GM18870 (cell line): ENCODE data around the gene RSPH9.

Experiments used
- ATAC-seq: cut with Tn5 transposase; IDR thresholded peaks from one replicate; pipeline ENCODE4 v1.9.1; 2021; ENCODE audit warnings: moderate library complexity; ENCODE audit not compliant: unreplicated experiment

The RSPH9 gene

DNA sequence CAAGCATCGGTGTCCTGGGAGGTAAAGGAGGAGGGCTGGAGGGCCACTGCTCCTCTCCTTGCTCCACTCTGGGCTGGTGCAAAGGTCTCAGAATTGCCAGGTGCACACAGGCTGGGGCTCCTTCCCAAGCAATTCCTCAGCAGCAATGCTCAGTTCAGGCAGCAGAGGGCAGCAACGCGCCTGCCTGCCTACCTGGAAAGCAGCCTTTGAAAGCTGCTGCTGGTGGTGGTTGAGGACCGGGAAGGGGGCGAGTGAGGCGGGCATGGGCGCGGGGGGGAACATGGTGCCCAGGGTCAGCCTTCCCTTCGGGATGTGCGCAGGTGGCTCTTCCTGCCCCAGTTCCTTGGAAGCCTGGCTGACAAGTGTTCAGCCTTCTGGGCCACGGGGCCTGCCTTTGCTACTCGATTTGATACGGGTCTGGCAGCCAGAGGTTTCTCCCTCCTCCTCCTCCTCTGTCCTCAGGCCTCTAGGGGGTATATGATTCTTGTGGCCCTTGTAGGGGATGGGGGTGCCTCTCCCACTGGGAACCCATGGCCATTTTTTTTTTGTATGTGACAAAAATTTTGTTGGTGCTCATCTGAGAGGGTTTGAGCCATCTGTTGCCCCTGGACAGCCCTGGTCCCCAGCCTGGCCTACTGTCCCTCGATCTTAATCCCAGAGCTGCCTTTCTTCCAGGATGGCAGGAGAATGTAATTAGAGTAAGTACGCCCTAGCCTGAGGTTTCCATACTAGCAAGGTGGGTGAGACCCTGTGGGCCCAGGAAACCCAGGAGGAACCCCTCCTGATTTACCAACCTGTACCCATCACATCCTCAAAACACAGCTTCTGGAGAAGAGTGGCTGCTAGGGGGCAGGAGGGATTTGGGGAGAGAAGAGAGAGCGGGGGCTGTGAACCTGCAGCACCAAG is 22.7 kb downstream of the RSPH9 start:
- no peak for ATAC-seq

DNA sequence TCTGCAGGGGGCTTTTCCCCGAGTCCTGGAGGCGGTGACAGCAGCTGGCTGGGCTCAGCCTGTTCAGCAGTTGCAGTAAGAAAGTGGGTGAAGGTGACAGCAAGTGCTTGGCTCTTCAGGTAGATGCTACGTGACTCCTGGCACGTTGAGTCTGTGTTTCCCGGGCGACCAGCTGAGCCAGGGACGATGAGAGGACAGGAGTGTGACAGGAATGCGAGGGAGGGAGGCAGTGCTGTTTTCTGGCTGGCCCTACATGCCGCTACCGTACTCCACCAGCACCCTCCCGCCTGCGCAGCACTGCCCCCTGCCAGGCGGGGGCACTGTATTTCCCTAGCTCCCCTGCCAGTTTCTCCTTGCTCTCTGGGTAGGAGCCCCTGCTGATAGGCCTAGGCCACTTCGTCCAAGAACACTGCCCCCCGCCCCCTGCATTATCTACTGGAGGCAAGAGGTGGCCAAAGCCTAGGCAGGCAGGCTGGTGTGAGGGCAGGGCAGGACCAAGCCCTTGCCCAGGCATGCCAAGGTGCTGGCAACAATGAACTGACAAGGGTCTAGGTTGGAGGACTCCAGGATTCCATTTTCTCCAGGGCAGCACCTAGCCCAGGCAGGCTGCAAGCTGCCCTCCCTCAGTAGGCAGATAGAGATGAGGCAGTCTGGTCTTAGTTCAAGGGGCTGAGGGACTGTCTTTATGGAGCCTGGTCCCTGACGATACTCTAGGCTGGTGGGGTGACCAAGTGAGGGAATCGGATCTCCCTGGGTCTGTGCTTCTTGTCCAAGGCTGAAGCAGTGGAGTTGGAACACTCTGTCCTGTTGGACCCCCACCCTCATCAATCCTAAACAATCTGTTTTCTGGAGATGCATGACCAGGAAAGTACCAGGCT is 23.6 kb downstream of the RSPH9 start:
- ATAC-seq = no peak

DNA sequence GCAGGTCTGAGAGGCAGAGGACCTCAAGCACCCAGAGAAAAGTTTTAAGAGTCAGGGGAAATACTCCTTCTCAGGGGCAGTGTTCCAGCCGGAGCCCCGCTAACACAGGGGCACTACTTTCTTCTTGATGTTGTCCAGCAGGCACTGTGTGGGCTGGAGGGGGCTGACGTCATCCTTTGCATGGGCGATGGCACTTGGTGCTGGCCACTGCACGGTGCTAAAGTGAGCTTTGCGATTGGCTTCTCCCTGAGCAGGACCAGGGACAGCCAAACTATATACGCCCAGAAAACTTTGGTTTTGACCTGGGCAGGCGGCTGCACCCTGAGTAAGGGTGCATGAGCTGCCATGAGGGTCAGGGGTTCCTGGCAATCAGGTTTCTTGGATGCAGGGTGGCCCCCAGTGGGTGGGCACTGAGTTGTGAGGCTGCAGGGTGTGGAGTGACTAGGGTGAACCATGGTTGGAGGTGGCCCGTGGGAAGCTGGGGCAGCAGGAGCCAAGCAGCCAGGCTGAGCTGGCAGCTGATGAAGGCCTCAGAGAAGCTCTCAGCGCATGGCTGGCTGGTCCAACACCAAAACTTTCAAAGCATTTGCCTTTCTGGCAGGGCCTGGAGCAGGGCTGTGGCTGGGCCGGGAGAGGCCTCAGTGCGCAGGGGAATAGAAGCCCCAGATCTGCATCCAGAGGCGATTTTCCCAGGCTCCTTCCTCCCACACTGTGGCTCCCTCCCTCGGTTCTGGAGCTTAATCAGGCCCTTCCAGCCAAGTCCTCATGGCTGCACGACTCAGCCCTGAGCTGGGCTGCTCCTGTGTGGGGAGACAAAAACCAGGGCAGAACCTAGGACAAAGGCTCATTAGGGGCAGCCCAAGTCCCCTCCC is 24.4 kb downstream of the RSPH9 start:
- ATAC-seq = no peak

DNA sequence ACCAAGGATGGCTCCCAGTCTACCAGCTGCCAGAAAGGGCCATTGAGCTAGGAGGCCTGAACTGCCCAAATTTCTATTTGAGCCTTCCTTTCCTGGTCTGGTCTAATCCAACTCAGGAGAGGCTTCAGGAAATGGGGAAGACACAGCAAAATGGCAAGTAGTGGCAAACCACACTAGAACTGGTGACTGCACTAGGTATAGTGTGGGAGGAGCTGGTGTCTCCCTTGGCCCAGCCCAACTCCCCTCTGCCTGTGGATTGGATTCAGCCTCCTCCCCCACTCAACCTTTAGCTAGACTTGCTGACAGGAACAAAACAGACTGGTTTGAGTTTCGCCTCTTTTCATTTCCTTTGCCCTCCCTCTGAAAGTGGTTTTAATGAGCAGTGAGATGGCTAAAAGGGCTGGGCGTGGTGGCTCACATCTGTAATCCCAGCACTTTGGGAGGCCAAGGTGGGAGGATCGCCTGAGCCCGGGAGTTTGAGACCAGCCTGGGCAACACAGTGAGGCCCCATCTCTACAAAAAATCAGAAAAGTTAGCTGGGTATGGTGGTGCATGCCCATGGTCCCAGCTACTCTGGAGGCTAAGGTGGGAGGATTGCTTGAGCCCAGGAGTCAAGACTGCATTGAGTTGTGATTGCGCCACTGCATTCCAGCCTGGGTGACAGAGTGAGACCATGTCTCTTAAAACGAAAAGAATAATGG is 25.2 kb downstream of the RSPH9 start:
- ATAC-seq = no peak

DNA sequence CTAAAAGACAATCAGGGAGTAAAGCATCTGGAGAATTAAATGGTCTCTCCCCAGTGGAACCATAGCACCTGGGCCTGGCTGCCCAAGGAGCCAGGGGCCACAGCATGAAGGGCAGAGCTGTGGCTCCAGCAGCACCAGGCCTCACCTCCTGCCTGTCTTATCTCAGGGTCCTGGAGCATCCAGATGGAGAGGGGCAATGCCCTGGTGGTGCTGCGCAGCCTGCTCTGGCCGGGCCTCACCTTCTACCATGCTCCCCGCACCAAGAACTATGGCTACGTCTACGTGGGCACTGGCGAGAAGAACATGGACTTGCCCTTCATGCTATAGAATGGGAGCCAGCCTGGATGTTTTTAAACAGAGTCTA is 25.8 kb downstream of the RSPH9 start:
- ATAC-seq = no peak

DNA sequence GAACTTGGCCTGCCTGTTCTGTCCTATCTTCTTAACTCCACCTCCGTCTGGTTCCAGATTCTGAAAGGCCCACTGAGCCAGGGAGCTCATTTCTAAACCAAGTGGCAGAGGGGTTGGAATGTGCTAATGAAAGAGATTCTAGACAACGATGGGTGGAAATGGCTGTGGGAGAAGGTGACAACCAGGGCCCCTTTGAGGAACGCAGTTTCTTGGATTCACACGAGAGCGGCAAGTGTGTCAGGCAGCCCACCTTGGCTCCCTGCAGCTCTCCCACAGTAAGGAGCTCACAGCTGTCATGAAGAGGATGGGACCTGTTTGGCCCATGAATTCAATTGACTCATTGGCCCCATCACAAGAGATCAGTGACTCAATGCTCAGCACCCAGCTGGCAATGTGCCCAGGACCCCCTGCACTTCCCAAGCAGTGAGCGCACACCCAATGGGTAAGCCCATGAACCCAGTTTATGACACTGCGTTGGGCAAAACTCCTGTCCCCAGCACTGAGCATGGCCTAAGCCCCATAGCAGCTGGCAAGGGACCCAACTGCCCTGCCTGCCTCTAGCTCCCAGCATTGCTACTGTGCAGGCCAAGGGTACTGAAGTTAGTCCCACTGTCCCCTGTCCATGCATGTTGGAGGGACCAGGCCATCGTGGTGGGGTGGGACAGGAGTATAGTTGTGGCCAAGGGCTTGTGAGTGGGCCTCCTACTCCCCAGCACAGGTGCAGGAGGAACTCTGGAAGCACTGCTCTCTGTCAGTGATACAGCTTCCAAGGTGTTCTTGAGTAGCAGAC is 26.4 kb downstream of the RSPH9 start:
- no peak for ATAC-seq

DNA sequence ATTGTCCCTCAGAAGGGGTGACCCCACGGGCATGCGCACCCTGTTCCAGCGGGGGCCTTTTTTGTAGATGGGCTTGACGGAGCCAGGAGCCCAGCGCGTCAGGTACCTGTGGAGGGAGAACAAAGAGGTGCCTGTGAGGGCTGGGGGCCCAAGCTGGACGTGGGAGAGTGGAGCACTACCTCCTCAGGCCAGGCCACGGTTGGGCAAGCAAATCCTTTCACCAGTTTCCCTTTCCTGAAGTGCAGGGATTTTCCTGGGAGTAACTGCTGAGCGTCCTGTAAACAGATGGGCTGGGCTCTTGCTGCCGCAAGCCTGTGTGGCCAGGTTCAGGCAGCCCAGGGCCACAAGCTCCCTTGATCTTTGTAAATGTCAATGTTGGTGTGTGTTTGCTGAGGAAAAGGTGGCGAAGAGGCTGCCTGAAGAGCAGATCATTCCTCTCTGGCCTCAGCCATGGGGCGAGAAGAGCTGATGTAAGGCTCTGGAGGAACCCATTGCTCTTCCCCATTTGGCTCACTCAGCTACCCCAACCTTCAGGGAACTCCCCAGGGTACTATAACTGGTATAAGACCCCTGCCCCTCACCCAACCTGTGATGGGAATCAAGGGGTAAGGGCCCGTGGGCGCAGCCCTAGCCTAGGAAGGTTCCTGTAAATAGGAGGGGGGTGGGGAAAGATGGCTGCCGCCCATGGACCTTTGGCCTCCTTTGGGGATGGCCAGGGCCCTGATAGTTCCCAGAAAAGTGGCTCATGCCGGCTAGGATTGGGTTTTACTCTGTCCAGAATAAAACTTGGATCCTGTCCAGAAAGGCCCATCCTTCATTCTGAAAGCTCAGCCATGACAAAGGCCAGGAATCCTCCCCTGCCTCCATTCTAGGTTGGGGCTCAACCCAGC is 27.2 kb downstream of the RSPH9 start:
- ATAC-seq = no peak

DNA sequence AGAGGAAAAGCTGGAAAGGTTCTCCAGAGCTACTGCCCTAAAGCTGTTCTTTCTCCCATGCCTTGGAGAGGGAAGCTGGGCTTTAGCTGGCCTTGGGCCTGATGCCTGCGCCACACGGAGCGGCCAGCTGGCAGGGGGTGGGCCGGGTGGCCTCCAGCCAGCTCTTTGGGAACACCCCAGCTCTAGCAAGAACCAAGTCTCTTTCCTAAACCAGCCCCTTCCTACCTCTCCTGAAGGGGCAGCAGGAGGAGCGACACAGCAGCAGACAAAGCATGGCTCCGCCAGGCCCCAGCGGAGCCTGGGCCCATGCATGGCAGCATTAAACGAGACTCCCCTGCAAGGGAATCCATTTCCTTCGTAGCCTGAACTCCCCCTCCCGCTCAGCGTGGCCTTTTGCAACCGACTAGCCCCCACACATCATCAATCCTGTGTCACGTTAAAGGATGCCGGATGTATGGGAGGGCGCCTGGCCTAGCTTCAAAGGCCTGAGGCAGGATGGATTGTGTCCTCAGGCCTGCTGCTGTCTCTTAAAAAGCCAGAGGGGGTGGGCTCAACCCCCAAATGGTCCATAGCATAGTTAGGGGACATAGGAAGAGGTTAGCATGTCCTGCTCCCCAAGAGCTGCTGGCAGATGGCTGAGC is 28.7 kb downstream of the RSPH9 start:
- ATAC-seq = no peak

DNA sequence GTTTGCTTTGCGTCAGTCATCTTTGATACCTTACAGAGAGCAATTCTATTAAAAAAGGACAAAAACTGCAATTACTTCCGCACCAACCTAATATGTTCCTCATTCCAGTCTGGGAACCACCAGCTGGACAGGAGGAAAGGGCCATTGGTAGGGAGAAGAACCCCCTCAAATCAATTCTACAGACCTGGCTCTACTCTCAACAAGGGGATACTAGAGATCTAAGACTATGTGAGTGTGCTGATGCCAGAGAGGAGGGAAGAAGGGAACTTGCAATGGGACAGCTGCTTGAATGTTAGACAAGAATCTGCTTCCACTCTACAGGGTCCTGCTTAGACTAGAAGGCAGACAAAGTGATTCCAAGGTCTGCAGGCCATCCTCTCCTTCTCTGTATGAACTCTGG is 29.5 kb downstream of the RSPH9 start:
- ATAC-seq = no peak

DNA sequence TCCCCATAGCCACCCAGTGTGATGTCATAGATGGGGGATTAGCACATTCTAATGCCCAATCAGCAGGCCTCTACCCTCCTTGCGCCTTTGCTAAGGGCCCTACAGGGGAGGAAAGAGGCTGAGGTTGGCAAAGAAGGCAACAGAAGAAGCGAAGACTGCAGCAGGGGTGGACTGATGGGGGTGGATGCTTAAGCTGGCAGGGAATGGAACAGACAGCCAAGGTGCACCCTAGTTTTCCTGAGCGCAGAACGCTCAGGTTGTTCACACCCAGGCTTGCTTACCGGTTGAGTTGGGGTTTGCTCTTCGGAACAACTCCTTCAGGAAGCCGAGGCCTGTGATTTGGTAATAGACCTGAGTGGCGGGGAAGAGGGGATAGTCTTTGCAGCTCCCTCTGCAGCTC is 30.1 kb downstream of the RSPH9 start:
- ATAC-seq = no peak

DNA sequence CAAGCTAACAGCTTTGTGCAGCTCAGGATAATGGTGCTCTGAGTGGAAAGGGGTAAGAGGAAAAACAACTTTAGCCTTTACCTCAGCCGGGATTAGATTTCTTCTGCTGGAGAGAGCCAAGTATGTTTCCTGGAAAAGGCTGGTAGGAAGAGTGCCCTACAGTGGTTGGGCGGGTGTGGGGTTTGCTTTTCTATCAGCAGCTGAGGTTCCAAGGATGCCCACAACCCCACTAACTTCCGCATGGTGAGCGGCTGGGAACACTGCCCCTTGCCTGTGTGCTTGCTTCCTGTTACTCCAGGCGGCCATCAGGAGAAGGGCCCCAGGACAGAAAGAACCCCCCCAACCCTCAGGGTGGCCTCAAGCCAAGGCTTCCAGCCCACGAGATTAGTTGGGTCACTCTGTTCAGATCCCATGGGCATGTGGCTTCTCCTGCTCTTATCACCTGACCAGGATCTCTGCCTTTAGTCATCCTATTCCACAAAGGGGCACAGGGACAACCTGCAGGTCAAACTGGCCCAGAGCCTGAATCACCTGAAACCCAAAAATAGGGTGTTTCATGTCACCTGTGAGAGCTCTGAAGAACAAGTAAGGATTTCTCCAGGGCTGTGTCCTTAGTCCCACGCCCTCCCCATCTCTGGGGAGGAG is 32.2 kb downstream of the RSPH9 start:
- no peak for ATAC-seq

DNA sequence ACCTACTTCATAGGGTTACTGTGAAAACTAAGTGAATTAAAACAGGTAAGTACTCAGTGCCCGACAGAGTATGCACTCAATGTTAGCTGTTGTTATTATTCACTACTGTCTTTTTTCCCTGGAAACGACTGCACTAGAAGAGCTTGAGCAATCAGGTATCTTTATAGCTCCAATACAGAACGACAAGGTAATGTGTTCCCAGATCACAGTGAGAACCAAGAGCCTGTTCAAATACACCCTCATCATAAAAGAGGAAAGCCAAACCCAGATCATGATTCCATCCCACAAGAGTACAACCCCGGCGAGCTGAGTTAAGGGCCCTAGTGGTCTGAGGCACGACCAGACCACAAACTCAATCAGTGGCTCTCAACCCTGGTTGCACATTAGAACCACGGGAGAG is 32.9 kb downstream of the RSPH9 start:
- no peak for ATAC-seq

DNA sequence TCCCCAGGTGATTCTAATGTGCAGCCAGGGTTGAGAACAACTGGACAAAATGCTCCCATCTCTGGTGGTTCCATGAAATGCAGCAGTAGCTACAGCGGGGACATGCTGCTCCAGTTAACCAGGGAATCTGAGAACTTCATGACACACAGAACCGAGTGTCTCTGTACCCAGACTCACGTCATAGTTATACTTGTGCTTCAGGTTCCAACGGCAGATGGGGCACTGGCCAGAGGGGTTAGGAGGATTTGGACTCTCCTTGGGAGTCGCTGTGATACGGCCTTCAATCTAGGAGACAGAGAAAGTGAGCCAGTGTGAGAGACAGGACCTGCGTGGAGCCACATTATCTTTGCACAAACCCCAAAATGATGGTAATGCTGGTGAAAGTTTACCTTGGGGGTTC is 33.5 kb downstream of the RSPH9 start:
- no peak for ATAC-seq

DNA sequence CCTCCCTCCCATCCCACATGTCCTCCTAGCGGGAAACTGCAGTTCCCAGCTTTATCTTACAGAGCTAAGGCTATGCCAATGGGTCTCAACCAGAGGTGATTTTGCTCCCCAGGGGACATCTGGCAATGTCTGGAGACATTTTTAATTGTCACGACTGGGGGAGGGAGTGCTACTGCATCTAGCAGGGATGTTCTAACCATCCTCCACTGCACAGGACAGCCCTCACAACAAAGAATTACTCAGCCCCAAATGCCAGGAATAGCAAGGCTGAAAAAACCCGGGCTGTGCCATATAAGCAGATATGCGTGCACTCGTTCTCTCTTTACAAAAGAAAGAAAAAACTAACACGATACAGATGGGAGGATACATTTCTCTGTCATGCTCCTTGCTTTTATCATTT is 34.2 kb downstream of the RSPH9 start:
- ATAC-seq = no peak

DNA sequence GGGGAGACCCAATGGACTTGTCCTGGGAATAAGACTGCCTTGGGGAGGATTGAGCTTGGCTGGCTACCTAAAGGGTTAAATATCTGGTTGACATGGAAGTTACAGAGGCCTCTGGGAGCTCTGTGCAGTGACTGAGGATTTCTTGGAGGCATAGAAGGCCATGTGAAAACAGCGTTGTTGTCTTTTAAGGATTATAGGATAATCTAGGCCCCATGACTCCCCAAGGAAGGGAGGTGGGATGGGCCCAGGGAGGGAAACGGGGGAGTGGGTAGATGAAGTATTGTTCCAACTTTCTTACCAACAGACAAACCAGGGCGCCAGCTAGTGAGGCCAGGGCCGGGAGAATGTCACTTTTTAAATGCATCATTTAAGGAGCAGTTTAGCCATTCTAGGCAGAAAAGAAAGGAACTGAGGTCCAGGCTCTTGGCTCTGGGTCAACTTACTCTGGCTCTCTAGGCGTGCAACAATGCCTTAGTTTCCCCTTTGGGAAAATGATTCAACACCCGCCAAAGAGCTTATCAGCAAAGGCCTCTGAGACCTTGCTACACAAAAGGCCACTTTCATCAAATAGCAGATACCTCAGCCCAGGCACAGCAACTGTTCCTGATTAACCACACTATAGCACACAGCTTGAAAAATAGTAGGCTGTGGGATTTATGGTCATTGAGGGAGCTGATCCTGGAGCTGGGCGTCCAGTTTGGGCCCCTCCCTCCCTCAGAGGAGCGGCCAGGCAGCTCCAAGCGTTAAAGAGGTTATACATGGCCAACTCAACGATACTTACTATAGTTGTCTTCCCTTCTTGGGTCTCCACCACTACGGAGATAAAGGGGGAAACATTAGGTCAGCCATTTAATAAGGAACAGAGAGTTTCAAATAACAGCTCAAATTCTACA is 35.7 kb downstream of the RSPH9 start:
- no peak for ATAC-seq

DNA sequence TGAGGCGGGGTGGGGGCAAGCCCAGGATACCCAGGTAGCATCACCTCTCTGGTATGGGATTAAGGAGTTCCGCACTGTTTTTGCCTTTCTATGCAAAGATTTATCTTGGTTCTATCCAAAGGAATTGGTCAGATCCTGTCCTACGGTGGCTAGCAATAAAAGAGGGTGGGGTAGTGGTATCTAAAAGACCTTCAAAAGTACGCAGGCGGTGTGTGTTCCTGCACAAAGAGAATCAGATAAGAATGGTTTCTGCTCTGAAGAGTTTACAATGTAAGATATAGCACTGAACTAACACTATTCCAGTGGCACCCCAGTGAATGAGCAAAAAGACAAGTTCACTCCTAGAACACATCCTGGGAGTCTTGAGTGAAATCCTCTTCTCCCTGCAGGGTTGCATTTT is 36.5 kb downstream of the RSPH9 start:
- ATAC-seq = no peak
